H4 (cell line): Measurements from ENCODE around the gene NAE1. TPM values are rescaled to one million over a fixed set of nuclear protein-coding genes. Genes with fewer than 3 reads are reported as not detected.
"Not testable (repeated sequence)": the region's sequence is repeated elsewhere in the genome, so short reads cannot be mapped to it uniquely, and the experiment has no call there.

Source experiments
- DNase-seq: peaks from one replicate; pipeline ENCODE4 v3.0.0-alpha.2; 2015; ENCODE audit warnings: low spot score
- total RNA-seq: library from RNA; depleted of rRNA; stranded (reverse); fragments of >200 nt; shearing (Covaris generic); gene quantifications from 2 replicates; pipeline ENCODE4 v1.2.3, GENCODE V29; 2014; rRNA removed

NAE1 gene
- total RNA-seq, result 132 and 142 TPM in 2 replicates

DNA sequence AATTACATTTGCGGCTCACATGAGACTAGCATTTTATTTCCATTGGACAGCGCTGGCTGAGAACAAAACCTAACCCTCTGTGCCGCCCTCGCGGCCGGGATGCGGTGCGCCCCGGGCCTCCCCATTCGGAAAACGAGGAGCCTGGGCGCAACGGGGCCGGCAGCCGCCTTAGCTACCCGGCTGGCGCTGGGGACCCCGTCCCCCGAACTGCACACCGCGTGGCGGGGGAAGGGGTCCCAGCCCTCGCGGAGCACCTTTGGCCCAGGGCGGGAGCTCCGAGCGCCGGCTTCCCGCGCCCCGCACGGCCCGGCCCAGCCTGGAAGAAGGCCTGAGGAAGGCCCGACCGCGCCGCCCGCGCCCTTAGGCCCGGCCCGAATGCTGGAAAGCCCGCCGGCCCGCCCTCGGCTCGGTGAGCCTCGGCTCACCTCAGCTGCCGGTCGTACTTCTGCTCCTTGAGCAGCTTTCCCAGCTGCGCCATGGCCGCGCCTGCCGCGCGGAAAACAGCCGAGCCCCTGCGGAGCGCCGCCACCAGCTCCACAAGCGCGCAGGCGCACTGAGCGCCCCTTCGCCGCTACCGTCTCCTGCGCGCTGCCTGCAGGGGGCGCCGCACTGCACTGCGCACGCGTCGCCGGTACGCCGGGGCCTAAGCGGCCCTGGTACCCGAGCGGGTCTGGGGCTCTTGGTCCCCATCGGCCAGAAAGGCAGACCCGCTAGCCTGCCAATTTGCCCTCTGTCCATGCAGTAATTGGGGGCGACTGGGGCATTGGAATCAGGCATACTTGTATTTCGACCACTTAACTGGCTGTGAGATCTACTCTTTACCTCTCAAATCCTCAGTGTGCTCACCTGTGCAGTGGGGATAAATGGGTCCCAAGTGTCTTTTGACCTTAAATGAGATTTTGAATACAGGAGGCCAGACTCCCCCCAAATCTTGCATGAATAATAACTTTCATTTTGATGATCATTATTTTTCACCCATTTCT, at the start of gene NAE1:
Gene NAE1, minus strand, starts transcription at position 555 of the 983 bp plus-strand sequence. Its CDS starts 77 bp downstream, at position 478.
- DNase-seq, result peak; percentile 77

DNA sequence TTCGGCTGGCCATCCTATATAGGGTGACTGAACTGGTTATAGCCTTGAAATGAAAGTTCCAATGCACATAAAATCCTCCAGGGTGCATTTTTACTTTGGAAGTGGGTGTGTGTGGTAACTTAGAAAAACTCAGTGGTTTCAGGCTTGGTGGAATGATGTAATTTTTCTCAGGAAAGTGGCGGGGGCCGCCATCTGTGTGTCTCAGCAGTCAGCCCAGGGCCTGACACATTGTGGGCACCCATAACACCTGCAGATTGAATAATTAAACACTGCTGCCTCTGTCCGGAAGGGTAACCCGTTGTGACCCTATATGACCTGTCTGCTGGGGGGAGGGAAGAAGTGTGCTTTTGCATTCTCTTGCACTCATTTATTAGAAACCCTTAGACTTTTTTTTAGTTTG, 47.3 kb upstream of the NAE1 start:
- no peak for DNase-seq

DNA sequence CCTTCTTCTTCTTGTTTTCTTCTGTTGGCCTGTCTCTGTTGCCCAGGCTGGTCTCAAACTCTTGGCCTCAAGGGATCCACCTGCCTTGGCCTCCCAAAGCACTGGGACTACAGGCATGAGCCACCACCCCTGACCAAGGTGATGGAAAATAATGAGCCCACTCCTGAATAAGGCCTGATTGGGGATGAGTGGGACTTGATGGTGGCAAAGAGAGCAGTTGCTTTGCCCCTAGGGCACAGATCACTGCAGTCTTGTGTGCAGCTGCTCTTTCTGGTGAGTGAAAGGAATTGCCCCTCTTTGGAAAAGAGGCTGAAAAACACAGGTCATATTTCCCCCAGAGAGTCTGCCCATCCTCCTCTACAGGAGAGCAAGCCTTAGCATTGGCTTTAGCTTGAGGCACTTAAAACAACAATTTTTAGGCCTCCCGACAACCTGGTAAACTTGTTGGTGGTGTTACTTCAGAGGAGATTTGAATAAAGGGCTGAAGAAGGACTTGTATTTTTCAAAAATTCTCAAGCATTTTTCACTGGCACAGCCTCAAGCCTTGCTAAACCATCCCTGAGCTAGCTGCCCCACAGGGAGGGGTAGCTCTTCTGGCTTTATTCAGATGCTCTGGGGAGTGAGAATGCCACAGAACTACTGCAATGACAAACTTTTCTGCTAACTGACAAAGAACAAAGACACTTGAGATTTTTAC, 43.5 kb upstream of the NAE1 start:
- peak; percentile 36 for DNase-seq

DNA sequence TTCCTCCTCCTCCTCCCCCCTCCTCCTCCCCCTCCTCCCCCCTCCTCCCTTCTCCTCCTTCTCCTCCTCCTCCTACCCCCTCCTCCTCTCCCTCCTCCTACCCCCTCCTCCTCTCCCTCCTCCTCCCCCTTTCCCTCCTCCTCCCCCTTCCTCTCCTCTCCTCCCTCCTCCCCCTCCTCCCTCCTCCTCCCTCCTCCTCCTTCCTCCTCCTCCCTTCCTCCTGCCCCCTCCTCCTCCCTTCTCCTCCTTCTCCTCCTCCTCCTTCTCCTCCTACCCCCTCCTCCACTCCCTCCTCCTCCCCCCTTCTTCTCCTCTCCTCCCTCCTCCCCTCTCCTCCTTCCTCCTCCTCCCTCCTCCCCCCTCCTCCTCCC, 42.9 kb upstream of the NAE1 start:
- peak; percentile 29 for DNase-seq

DNA sequence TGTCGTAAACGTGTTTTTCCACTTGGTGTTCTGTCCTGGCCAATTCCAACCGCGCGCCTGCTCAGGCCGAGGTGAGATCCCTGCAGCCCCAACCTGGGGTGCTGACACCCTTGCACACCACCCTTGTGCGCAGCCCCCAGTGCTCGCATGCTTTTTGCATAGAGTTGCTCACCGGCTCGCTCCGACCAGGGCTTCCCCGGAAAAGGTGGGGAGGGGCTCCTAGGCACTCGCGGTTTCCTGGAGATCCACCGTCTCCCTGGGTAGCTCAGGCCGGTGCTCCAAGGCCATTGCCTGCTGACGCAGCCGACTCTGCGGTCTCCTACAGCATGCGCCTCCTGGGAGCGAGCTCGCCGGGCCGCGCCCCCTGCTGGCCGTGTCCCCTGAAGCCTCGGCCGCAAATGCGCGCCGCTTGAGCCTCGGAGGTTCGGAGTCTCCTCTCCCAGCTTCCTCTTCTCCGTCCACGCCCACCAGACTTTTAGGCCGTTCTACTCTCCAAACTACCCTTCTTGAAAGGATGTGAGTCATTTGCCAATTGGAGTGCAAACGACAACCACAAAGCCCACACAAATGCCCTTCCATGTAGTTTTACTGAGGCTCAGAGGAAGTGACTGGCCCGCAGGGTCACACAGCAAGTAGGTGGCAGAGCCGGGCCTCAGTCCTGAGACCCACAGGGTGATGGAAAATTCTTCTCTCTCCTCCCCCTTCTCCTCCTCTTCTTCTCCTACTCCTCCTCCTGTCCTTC, 42.3 kb upstream of the NAE1 start:
- peak; percentile 100 for DNase-seq

DNA sequence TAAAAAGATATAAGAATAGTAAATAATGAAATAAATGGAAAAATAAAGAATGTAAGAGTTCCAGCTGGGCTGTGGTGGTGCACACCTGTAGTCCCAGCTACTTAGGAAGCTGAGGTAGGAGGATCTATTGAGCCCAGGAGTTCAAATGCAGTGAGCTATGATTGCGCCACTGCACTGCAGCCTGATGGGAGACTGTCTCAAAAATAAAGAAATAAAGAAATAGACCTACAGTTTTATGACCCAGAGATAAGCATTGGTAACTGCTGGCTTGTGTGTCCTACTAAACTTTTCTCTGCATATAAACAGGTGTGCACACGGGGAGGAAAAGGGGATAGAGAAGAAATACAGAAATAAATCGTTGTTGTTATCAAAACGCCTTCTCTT, 41.8 kb upstream of the NAE1 start:
- DNase-seq, result no peak

DNA sequence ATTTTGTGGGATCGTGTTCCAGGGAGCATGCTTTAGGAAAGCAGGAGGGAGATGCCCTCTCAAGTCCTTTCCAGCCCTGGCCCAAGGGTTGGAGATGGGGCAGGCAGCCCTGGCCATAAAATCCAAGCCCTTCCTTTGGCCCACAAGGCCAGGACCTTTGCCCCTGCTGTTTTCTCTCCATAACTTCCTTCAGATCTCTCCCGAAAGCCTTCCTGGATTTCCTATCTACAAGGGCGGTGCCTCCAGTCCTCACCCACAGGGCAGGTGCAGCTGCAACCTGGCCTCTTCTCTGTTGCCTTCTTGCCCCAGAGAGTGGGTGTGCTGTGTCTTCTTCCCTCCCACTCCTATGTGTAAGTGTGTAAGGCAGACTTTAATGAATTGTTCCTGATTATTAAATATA, 41.1 kb upstream of the NAE1 start:
- no peak for DNase-seq

DNA sequence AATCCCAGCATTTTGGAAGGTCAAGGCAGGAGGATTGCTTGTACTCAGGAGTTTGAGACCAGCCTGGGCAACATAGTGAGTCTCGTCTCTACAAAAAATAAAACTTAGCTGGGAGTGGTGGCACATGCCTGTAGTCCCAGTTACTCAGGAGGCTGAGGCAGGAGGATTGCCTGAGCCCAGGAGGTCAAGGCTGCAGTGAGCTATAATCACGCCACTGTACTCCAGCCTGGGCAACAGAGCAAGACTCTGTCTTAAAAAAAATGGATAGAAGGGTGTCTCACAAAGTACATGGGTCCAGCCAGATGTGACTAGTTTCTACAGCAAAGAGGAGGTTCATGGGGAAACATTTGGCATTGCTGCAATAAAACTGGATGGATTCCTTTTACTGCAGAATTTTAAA, 40.6 kb upstream of the NAE1 start:
- DNase-seq, result not testable (repeated sequence)

DNA sequence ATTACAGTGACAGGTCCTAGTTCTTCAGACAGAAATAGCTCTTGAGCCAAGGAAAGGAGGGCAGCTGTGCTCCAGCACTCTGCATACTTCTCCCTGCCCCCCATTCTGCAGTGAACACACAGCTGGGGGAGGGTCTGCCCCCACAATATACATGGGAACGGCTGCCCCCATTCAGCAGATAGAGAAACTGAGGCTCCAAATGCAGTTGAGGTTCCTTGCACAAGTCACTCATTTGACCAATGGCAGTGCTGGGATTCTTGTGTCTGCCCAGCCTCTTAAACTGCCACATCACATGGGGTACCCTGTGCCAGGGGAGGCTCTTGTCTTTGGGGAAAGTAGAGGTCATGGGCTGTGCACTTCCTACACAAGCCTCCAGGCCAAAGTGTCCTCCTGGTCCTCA, 38.6 kb upstream of the NAE1 start:
- no peak for DNase-seq

DNA sequence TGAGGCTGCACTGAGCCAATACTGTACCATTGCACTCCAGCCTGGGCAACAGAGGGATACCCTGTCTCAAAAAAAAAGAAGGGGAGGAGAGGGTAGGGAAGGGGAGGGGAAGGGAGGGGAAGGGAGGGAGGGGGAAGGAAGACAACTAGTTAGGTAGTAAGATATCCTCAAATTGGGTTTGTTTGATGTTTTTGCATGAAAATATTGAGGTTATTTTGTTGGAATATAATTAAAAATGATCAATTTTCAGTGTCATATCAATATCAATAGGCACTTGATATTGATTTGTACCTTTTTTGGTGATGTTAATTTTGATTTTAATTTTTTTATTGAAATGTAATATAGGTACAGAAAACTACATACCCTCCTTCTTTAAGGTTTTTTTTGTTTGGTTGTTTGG, 32.9 kb upstream of the NAE1 start:
- DNase-seq, result no peak

DNA sequence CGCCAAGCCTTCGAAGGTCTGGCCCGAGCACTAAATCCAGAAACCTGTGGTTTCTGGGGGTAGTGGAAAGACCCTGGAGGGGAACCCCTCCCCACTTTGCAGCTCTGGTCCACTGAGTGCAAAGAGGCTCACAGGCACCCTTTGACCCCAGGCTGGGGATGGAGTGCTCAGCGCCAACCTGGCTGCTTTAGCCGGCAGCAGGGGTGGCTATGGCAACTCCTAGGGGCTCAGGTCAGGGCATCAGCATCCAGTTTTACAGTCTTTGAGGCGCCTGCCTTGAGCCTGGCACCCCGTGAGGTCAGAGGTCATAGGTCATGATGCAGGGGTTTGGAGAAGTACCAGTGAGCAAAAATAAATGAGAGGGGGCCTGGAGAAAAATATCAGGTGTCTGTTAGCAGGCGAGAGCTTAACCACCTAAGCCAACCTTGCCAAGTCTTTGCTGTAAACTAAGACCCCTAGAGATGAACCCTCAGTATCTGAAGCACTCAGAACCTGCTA, 31.3 kb upstream of the NAE1 start:
- no peak for DNase-seq

DNA sequence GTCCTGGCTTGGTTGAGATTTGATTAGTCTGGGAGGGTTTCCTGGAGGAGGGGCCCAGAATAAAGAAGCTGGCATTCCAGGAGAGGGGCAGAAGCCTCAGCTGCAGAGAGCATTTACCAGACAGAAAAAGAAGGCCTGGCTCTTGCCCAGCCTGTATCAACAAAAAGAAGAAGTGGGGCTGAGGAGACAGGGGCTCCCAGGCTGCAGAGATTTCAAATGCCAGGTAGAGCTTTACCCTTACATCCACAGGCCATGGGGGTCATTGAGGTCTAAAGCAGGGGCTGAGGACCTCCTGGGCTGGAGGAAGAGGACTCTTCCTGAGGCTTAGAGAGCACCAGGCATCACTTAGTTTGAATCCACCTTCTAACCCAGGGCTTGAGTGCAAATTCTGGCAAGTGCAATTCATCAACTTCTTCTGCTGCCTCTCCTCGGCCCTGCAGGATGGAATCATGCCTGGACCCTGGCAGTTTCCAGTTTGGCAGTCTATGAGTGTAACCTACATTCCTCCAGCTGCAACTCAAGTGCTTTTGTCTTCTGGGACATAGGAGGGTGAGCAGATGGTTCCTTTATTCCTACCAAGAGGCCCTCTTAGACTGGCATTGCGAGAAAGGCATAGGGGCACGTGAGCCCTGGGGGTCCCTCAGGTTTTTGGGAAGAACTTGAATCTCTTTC, 28.8 kb upstream of the NAE1 start:
- DNase-seq, result no peak

DNA sequence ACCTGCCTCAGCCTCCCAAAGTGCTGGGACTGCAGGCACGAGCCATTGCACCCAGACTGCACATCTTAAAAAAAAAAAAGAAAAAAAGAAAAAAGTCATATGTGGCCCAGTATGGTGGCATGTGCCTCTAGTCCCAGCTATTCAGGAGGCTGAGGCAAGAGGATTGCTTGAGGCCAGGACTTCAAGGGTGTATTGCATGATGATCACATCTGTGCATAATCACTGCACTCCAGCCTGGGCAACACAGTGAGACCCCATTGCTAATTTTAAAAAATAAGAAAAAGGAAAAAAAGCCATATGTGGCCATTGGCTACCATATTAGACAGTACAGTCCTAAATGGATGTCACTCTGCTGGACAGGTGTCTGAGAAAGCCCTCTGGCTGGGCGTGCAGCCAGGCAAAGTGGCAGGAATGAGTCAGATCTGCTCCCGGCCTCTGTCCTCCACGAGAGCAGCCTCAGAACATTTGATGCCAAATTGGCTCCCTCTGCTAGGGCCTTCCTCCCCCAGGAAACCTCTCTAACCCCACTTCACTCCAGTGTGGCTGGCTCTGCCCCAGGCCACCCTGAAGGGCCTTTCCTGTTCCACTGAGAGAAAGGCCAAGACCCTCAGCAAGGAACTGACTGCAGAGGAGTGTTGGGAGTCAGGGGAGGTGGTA, 28.1 kb upstream of the NAE1 start:
- peak; percentile 69 for DNase-seq

DNA sequence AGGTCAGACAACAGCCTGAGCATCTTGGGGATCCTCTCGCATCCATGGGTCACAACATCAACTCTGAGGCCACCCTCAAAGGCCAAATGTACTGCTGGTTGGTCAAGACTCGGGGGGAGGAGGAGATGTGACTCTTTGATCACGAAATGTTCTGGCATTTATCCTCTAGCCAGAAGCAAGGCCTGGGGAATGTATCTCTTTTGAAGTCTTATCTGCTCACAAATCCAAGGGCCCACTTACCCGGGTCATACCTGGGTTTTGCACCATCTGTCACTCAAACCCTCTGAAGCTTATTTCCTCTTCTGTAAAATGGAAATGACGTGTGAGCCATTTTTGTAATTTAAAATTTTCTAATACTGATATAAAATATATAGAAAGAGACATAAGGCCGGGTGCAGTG, 26.7 kb upstream of the NAE1 start:
- DNase-seq, result no peak

DNA sequence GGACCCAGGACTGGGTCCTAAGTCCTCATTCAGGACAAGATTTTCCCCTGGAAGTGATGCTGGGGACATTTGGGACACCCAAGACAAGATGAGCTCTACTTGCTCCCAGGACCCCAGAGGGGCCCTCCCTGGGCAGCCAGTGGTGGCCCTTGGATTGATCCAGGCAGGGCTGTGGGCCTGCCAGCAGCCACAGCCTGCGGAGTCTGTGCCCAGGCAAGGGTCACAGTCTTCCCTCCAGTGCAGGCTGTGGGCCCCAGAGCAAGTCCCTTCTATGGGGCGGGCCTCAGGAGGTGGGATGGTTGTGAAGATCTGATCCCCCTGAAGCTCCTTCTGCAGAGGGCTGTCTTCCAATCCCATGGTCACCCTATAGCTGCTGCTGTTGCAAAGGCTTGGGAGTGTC, 26.0 kb upstream of the NAE1 start:
- DNase-seq, result no peak

DNA sequence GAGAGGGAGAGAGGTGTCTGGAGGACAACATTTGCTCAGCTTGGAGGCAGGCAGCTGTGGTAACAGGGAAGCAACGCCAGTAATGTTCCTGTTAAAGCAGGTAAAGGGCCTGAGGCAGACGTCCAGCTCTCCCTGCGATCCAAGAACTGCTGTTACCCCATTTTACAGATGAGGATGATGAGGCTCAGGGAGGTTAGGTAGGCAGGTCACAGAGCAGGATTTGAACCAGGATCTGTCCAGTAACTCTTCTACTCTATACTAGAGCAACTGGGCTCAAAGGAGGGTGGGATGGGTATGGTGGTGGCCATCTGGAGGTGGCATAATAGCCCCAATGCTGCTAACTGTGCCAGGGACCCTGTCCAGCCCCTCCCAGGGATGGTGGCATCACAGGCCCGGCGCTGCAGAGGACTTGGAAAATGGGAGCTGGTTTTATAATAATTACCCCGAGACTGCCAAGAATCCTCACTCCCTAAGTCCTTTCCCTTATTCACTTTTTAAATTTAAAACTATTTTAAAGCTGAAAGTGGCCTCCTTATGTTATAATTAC, 25.5 kb upstream of the NAE1 start:
- DNase-seq, result no peak

DNA sequence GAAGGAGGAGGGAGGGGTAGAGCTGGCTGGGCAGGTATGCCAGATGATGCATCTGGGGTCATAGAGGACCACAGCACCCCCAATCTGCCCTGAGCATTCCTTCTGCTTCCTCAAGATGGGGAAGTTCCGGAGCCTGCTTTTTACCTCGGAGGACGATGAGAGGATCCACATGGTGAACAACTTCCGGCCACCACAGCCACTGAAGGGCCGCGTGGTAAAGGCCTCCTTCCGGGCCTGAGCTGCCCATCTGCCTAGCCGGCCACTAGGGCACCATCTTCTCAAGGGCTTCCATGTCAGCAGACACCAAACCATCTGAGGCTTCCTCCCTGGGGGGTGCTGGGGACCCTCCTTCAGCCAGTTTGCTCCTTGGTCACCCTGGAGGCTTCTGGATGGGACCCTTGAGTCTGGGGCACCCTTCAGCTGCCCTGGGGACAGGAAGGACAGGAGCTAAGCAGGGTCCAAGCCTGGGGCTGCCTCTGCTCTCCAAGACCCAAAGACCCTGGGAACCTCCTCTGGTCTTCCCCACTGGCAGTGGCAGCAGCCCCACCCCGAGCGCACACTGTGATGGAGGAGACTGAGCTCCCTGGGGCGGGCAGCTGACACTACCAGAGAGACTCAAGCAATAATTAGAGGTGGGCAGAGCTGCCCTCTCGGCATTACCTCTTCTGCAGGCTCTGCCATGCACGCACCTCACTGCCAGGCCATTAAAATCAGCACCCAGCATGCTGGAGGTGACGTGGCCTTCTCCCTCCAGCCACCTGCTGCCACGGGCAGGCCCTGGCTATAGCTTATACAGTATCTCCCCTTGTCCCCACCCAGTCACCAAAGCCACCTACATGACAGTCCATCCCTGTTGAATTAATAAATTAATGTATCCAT, 22.7 kb upstream of the NAE1 start:
- DNase-seq, result no peak

DNA sequence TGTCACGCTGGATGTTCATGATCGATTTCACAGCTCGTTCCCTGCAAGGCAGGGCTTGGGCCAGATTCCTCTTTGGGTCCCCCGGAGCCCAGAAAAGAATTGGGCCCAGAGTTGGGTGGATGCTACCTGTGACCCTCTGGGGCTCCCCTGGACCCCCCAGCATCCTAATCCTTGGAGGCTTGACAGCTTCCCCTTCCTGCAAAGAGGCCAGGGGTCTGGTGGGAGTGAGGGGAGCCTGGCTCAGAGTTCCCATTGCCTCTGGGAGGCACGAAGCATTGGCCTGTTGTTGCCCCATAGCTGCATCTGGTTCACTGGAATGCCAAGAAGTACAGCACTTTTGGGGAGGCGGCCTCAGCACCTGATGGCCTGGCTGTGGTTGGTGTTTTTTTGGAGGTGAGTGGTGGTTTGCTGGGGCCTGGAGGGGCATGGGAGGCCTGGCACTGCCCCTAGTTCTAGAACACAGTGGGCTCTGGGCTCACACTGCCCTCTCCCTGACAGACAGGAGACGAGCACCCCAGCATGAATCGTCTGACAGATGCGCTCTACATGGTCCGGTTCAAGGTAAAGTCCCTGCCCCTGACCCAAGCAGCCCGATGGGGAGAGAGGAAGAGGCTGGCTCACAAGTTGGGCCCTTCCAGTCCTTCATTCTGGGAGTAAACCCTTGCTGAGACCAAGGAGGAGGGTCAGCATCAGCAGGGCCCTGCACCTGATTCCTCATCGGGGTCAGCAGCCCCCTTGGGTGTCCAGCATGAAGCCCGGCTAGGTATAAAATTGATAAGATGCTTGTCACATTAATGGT, 20.6 kb upstream of the NAE1 start:
- no peak for DNase-seq
